ENCODE measurements around the gene TBC1D10B. TPM values are rescaled to one million over a fixed set of nuclear protein-coding genes. Genes with fewer than 3 reads are reported as not detected.
"Not testable (repeated sequence)": the region's sequence is repeated elsewhere in the genome, so short reads cannot be mapped to it uniquely, and the experiment has no call there.

Gene TBC1D10B
- total RNA-seq, 1 experiment from 2014 or later: 38.4 TPM

GRCh38 chr16:30401768-30402425, 31.6 kb upstream of the TBC1D10B start:
- H3K4me3 ChIP-seq (ENCODE audit: insufficient read depth, low read depth, low read length): no peak overlapping the region
- no peak for DNase-seq
- H3K27me3 ChIP-seq (ENCODE audit: control insufficient read depth, insufficient read depth, low read length): no peaks in the 10 kb centered on the region; the same call in 1 of the 2 replicates
- H3K36me3 ChIP-seq (replicated peaks; ENCODE audit: control insufficient read depth, insufficient read depth, low read length): peaks cover 8% of the 10 kb centered on the region

GRCh38 chr16:30399435-30400186, 29.3 kb upstream of the TBC1D10B start:
- Histone ChIP-seq H3K27me3 (ENCODE audit: control insufficient read depth, insufficient read depth, low read length) (no peaks in the 10 kb centered on the region), H3K4me3 (ENCODE audit: insufficient read depth, low read depth, low read length) (peak overlapping the region; percentile 59), H3K36me3 (replicated peaks; ENCODE audit: control insufficient read depth, insufficient read depth, low read length) (peaks cover 8% of the 10 kb centered on the region)
- peak; percentile 46 for DNase-seq

- H3K4me3 ChIP-seq (ENCODE audit: insufficient read depth, low read depth, low read length): no peak overlapping the region
- H3K36me3 ChIP-seq (replicated peaks; ENCODE audit: control insufficient read depth, insufficient read depth, low read length): peaks cover 8% of the 10 kb centered on the region
- peak; percentile 67 for DNase-seq
- H3K27me3 ChIP-seq (ENCODE audit: control insufficient read depth, insufficient read depth, low read length): no peaks in the 10 kb centered on the region
These were observed 28.6 kb upstream of the TBC1D10B start for GRCh38 chr16:30398661-30399434.

- Histone ChIP-seq H3K36me3 (replicated peaks; ENCODE audit: control insufficient read depth, insufficient read depth, low read length) (peaks cover 8% of the 10 kb centered on the region), H3K27me3 (ENCODE audit: control insufficient read depth, insufficient read depth, low read length) (no peaks in the 10 kb centered on the region), H3K4me3 (ENCODE audit: insufficient read depth, low read depth, low read length) (no peak overlapping the region)
- DNase-seq: no peak
These were observed 27.7 kb upstream of the TBC1D10B start for GRCh38 chr16:30397776-30398660.

GRCh38 chr16:30397056-30397455, 26.8 kb upstream of the TBC1D10B start:
- H3K4me3 ChIP-seq (ENCODE audit: insufficient read depth, low read depth, low read length): no peak overlapping the region
- DNase-seq: no peak
- H3K36me3 ChIP-seq (replicated peaks; ENCODE audit: control insufficient read depth, insufficient read depth, low read length): peaks cover 8% of the 10 kb centered on the region
- no peaks in the 10 kb centered on the region for H3K27me3 ChIP-seq (ENCODE audit: control insufficient read depth, insufficient read depth, low read length)

GRCh38 chr16:30396627-30397026, 26.3 kb upstream of the TBC1D10B start:
- H3K27me3 ChIP-seq (ENCODE audit: control insufficient read depth, insufficient read depth, low read length); DNase-seq; H3K4me3 ChIP-seq (ENCODE audit: insufficient read depth, low read depth, low read length); H3K36me3 ChIP-seq (replicated peaks; ENCODE audit: control insufficient read depth, insufficient read depth, low read length): not testable (repeated sequence)

- DNase-seq: no peak
- peaks cover 8% of the 10 kb centered on the region for H3K36me3 ChIP-seq (replicated peaks; ENCODE audit: control insufficient read depth, insufficient read depth, low read length)
- H3K27me3 ChIP-seq (ENCODE audit: control insufficient read depth, insufficient read depth, low read length): no peaks in the 10 kb centered on the region
- H3K4me3 ChIP-seq (ENCODE audit: insufficient read depth, low read depth, low read length): peak overlapping the region; percentile 93
These were observed 25.8 kb upstream of the TBC1D10B start for GRCh38 chr16:30395992-30396585.

GRCh38 chr16:30395155-30395991, 25.1 kb upstream of the TBC1D10B start, which contains the start of gene ZNF48:
Gene ZNF48 (plus strand): TSS chr16:30395420. CDS start chr16:30395795, 375 bp downstream.
- Histone ChIP-seq H3K36me3 (replicated peaks; ENCODE audit: control insufficient read depth, insufficient read depth, low read length) (peaks cover 8% of the 10 kb centered on the region), H3K27me3 (ENCODE audit: control insufficient read depth, insufficient read depth, low read length) (no peaks in the 10 kb centered on the region), H3K4me3 (ENCODE audit: insufficient read depth, low read depth, low read length) (peak within 1 kb of the TSS; percentile 93)
- peak; percentile 95 for DNase-seq

- DNase-seq: peak; percentile 96
- H3K27me3 ChIP-seq (ENCODE audit: control insufficient read depth, insufficient read depth, low read length): no peaks in the 10 kb centered on the region
- peak overlapping the region; percentile 93 for H3K4me3 ChIP-seq (ENCODE audit: insufficient read depth, low read depth, low read length)
- peaks cover 8% of the 10 kb centered on the region for H3K36me3 ChIP-seq (replicated peaks; ENCODE audit: control insufficient read depth, insufficient read depth, low read length)
These were observed 24.4 kb upstream of the TBC1D10B start for GRCh38 chr16:30394592-30395154.

- no peak for DNase-seq
- Histone ChIP-seq H3K36me3 (replicated peaks; ENCODE audit: control insufficient read depth, insufficient read depth, low read length) (no peaks in the 10 kb centered on the region), H3K4me3 (ENCODE audit: insufficient read depth, low read depth, low read length) (no peak overlapping the region), H3K27me3 (ENCODE audit: control insufficient read depth, insufficient read depth, low read length) (no peaks in the 10 kb centered on the region)
These were observed 13.2 kb upstream of the TBC1D10B start for GRCh38 chr16:30383521-30383920.

- H3K27me3 ChIP-seq (ENCODE audit: control insufficient read depth, insufficient read depth, low read length): no peaks in the 10 kb centered on the region
- H3K36me3 ChIP-seq (replicated peaks; ENCODE audit: control insufficient read depth, insufficient read depth, low read length): no peaks in the 10 kb centered on the region
- DNase-seq: no peak
- H3K4me3 ChIP-seq (ENCODE audit: insufficient read depth, low read depth, low read length): no peak within 1 kb of the TSS
These were observed 12.0 kb upstream of the TBC1D10B start, which contains the start of gene SEPTIN1 for GRCh38 chr16:30382111-30382881. Gene SEPTIN1 (minus strand): TSS chr16:30382561. CDS start chr16:30382542, 19 bp downstream.
